B cell (primary cell): ENCODE results near the gene HDLBP.

Experiments
- CTCF ChIP-seq: fragments of 200-600 bp; IDR thresholded peaks from one replicate; pipeline ENCODE4 v1.8.0; 2022; ENCODE audit warnings: antibody characterized with exemption, mild to moderate bottlenecking
- EZH2 ChIP-seq: IDR thresholded peaks from 2 replicates; pipeline ENCODE4 v1.6.1; 2012; ENCODE audit warnings: borderline replicate concordance, low read depth, mild to moderate bottlenecking, moderate library complexity, low read length; ENCODE audit not compliant: insufficient read depth, poor library complexity, severe bottlenecking

GRCh38 chr2:241317391-241317790 is 1.9 kb upstream of the HDLBP start:
- no peak for TF ChIP-seq CTCF
- no peak for TF ChIP-seq EZH2
